Measurements from ENCODE around the gene MAP4K5. TPM values are rescaled to one million over a fixed set of nuclear protein-coding genes. Genes with fewer than 3 reads are reported as not detected.

The MAP4K5 gene
- total RNA-seq, 1 donor from 2014 or later = 93.1 TPM

DNA sequence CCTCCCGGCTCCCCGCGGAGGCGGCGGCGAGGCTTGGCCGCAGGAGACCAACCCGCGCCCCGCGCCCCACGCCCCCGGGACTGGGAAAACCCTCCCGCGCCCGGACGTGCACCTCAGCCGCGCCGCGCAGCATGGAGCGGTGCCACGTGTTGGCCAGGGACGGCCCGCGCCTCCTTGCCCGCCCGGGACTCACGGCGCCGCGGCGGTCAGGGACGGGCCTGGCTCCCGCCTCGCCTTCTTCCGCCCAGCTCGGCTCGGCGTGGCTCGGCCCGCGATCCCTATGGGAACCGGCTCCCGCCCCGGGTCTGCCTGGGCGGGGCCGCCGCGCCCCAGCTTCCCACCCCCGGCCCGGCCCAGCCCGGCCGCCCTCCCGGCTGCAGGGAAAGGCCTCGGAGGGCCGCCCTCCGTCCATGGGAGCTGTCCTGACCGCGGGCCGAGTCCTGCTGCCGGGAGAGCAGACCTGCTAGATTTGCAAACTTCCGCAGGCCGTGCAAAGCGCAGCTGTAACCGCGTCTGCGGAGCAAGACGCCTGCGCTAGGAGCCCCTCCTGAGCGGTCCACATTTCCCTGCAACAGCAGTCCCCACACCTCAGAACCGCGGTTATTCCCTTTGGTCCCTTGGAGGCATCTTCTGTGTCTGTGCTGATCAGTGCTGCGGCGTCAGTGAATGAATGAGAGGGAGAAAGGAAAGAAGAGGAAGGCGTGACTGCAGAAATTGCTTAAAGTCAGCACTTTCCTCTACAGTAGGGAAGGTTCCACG lies 135.6 kb downstream of the MAP4K5 start, which contains the start of gene CDKL1:
TSS of gene CDKL1 (minus strand) at position 251 of the 759 bp plus-strand sequence. CDS start 1,013 bp downstream, outside the sequence.
- Histone ChIP-seq H4K20me1 (ENCODE audit: insufficient read depth, low read length) (no peaks in the 10 kb centered on the region), H3K9me3 (ENCODE audit: insufficient read depth, low read depth, low read length) (no peaks in the 10 kb centered on the region), H3K4me1 (ENCODE audit: insufficient read depth, low read length) (peaks cover 4% of the 10 kb centered on the region), H3K4me2 (ENCODE audit: low read length) (peak within 1 kb of the TSS; percentile 90), H3K9ac (ENCODE audit: low read length) (peak within 1 kb of the TSS; percentile 88), H3K79me2 (ENCODE audit: insufficient read depth, low read length) (no peaks in the 10 kb centered on the region), H3K27ac (ENCODE audit: low read depth, low read length) (peak within 1 kb of the TSS; percentile 71), H3K27me3 (ENCODE audit: insufficient read depth, low read length) (no peaks in the 10 kb centered on the region), H2AFZ (ENCODE audit: low read depth, low read length) (peak within 1 kb of the TSS; percentile 91), H3K4me3 (ENCODE audit: insufficient read depth, low read depth, low read length) (peak within 1 kb of the TSS; percentile 83), H3K36me3 (ENCODE audit: insufficient read depth, low read length) (no peaks in the 10 kb centered on the region)
- peaks cover 6% of the 10 kb centered on the region for H3K4me1 Mint-ChIP-seq (ENCODE audit: low read depth, unreplicated experiment)
- H3K27me3 Mint-ChIP-seq (ENCODE audit: low read depth, unreplicated experiment) = no peaks in the 10 kb centered on the region
- peak; percentile 69 for DNase-seq (ENCODE audit: low read depth)
- FAIRE-seq = no peak
- peaks cover 9% of the 10 kb centered on the region for H3K36me3 Mint-ChIP-seq (ENCODE audit: low read depth, unreplicated experiment)
- TF ChIP-seq, protein P1, sequence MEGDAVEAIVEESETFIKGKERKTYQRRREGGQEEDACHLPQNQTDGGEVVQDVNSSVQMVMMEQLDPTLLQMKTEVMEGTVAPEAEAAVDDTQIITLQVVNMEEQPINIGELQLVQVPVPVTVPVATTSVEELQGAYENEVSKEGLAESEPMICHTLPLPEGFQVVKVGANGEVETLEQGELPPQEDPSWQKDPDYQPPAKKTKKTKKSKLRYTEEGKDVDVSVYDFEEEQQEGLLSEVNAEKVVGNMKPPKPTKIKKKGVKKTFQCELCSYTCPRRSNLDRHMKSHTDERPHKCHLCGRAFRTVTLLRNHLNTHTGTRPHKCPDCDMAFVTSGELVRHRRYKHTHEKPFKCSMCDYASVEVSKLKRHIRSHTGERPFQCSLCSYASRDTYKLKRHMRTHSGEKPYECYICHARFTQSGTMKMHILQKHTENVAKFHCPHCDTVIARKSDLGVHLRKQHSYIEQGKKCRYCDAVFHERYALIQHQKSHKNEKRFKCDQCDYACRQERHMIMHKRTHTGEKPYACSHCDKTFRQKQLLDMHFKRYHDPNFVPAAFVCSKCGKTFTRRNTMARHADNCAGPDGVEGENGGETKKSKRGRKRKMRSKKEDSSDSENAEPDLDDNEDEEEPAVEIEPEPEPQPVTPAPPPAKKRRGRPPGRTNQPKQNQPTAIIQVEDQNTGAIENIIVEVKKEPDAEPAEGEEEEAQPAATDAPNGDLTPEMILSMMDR (IDR thresholded peaks at IDR 0.05; ENCODE audit: insufficient read depth, low read depth, low read length) = no peak
- no peak for TF ChIP-seq EZH2 (IDR thresholded peaks at IDR 0.05; ENCODE audit: insufficient read depth, low read length)
- peak within 1 kb of the TSS; percentile 83 for H3K27ac Mint-ChIP-seq (ENCODE audit: unreplicated experiment)
- peak within 1 kb of the TSS; percentile 91 for H3K4me3 Mint-ChIP-seq (ENCODE audit: unreplicated experiment)
- H3K9me3 Mint-ChIP-seq (ENCODE audit: unreplicated experiment) = peaks cover under 1% of the 10 kb centered on the region

DNA sequence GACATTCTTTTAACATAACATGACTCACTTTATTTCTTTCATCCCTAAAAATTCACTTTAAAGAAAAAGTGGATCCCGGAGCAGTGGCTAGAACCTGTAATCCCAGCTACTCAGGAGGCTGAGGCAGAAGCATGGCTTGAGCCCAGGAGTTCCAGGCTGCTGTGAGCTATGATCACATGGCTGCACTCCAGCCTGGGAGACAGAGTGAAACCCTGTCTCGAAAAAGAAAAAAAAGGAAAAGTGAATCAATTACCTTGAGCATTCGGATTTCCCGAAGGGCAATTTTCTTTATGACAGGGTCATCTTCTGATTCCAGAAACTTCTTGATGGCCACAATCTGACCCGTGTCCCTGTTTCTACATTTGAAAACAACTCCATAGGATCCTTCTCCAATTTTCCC lies 136.9 kb downstream of the MAP4K5 start:
- H3K4me1 ChIP-seq (ENCODE audit: insufficient read depth, low read length) = peaks cover 4% of the 10 kb centered on the region
- H3K4me2 ChIP-seq (ENCODE audit: low read length) = peak overlapping the region; percentile 90
- peak overlapping the region; percentile 83 for H3K4me3 ChIP-seq (ENCODE audit: insufficient read depth, low read depth, low read length)
- peak overlapping the region; percentile 88 for H3K9ac ChIP-seq (ENCODE audit: low read length)
- FAIRE-seq = no peak
- Mint-ChIP-seq H3K27ac (ENCODE audit: unreplicated experiment) (peak overlapping the region; percentile 83), H3K36me3 (ENCODE audit: low read depth, unreplicated experiment) (peaks cover 12% of the 10 kb centered on the region), H3K27me3 (ENCODE audit: low read depth, unreplicated experiment) (no peaks in the 10 kb centered on the region), H3K4me3 (ENCODE audit: unreplicated experiment) (peak overlapping the region; percentile 91), H3K4me1 (ENCODE audit: low read depth, unreplicated experiment) (peaks cover 6% of the 10 kb centered on the region), H3K9me3 (ENCODE audit: unreplicated experiment) (peaks cover 3% of the 10 kb centered on the region)
- H3K9me3 ChIP-seq (ENCODE audit: insufficient read depth, low read depth, low read length) = no peaks in the 10 kb centered on the region
- DNase-seq (ENCODE audit: low read depth) = no peak
- TF ChIP-seq EZH2 (IDR thresholded peaks at IDR 0.05; ENCODE audit: insufficient read depth, low read length) = no peak
- TF ChIP-seq, protein P1 (IDR thresholded peaks at IDR 0.05; ENCODE audit: insufficient read depth, low read depth, low read length) = no peak
- H2AFZ ChIP-seq (ENCODE audit: low read depth, low read length) = no peak overlapping the region
- H3K36me3 ChIP-seq (ENCODE audit: insufficient read depth, low read length) = no peaks in the 10 kb centered on the region
- no peak overlapping the region for H3K27ac ChIP-seq (ENCODE audit: low read depth, low read length)
- H3K27me3 ChIP-seq (ENCODE audit: insufficient read depth, low read length) = no peaks in the 10 kb centered on the region
- H3K79me2 ChIP-seq (ENCODE audit: insufficient read depth, low read length) = no peaks in the 10 kb centered on the region
- no peaks in the 10 kb centered on the region for H4K20me1 ChIP-seq (ENCODE audit: insufficient read depth, low read length)

DNA sequence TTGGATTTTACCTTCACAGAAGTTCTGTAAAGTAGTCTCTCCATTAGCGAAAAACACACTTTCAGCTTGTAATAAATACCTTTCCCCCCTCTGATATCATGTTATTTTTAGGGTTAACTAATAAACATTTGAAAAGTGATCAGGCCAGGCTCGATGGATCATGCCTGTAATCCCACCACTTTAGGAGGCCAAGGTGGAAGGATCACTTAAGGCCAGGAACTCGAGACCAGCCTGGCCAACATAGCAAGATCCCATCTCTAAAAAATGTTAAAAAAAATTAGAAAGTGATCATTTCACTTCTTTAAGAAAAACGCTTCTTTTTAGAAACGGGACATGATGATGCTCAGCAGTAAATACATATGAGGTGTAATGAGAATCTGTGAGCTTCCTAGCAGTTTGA lies 137.7 kb downstream of the MAP4K5 start:
- Mint-ChIP-seq H3K27me3 (ENCODE audit: low read depth, unreplicated experiment) (no peaks in the 10 kb centered on the region), H3K27ac (ENCODE audit: unreplicated experiment) (no peak overlapping the region), H3K36me3 (ENCODE audit: low read depth, unreplicated experiment) (peaks cover 12% of the 10 kb centered on the region), H3K4me3 (ENCODE audit: unreplicated experiment) (peak overlapping the region; percentile 42), H3K4me1 (ENCODE audit: low read depth, unreplicated experiment) (peaks cover 6% of the 10 kb centered on the region), H3K9me3 (ENCODE audit: unreplicated experiment) (peaks cover 3% of the 10 kb centered on the region)
- H3K27me3 ChIP-seq (ENCODE audit: insufficient read depth, low read length) = no peaks in the 10 kb centered on the region
- FAIRE-seq (no peak), DNase-seq (ENCODE audit: low read depth) (no peak)
- no peaks in the 10 kb centered on the region for H3K9me3 ChIP-seq (ENCODE audit: insufficient read depth, low read depth, low read length)
- H3K36me3 ChIP-seq (ENCODE audit: insufficient read depth, low read length) = no peaks in the 10 kb centered on the region
- no peaks in the 10 kb centered on the region for H3K79me2 ChIP-seq (ENCODE audit: insufficient read depth, low read length)
- no peak overlapping the region for H2AFZ ChIP-seq (ENCODE audit: low read depth, low read length)
- no peak overlapping the region for H3K4me3 ChIP-seq (ENCODE audit: insufficient read depth, low read depth, low read length)
- H3K9ac ChIP-seq (ENCODE audit: low read length) = no peak overlapping the region
- no peaks in the 10 kb centered on the region for H4K20me1 ChIP-seq (ENCODE audit: insufficient read depth, low read length)
- H3K4me1 ChIP-seq (ENCODE audit: insufficient read depth, low read length) = peaks cover 4% of the 10 kb centered on the region
- H3K27ac ChIP-seq (ENCODE audit: low read depth, low read length) = no peak overlapping the region
- TF ChIP-seq EZH2 (IDR thresholded peaks at IDR 0.05; ENCODE audit: insufficient read depth, low read length) = no peak
- TF ChIP-seq, protein P1 (IDR thresholded peaks at IDR 0.05; ENCODE audit: insufficient read depth, low read depth, low read length) = no peak
- H3K4me2 ChIP-seq (ENCODE audit: low read length) = no peak overlapping the region

All from astrocyte (in vitro differentiated cells and primary cell).